T-cell (primary cell): Measurements from ENCODE around the gene SEPTIN14. TPM values are rescaled to one million over a fixed set of nuclear protein-coding genes. Genes with fewer than 3 reads are reported as not detected.
"Not testable (repeated sequence)": the region's sequence is repeated elsewhere in the genome, so short reads cannot be mapped to it uniquely, and the experiment has no call there.

Experiments used
- ATAC-seq, 4 experiments: fragments of 200-7000 bp in 3 of 4; fragments of 150-1000 bp in 1 of 4; cut with Tn5 transposase; replicated peaks in 1 of 4; 1 replicate in 3 of 4; 2 replicates in 1 of 4; pipeline ENCODE4 v1.10.0; 2021; ENCODE audit warnings: moderate library complexity in 3 of 4, mild to moderate bottlenecking in 2 of 4, moderate number of reproducible peaks in 1 of 4
- CTCF ChIA-PET, 2 donors: fragments of 300-600 bp; sonication (Branson Sonifier 250); formaldehyde crosslinking; loops; one replicate each; lab custom pipeline; 2022; ENCODE audit warnings: antibody characterized with exemption in 2 of 2; lab: Charles Lee
- POLR2A ChIA-PET, 2 donors: fragments of 300-600 bp; sonication (Branson Sonifier 250); formaldehyde crosslinking; loops; one replicate each; lab custom pipeline; 2022; ENCODE audit warnings: antibody characterized with exemption in 2 of 2; lab: Charles Lee
- DNase-seq, 35 experiments: peaks; one replicate each; pipeline versions ENCODE4 v3.0.0 to v3.0.0-alpha.2; 2013 to 2023
- H3K27ac ChIP-seq: one replicate; pipeline ENCODE4 v1.5.1; 2013; ENCODE audit warnings: low read length
- H3K27me3 ChIP-seq, 2 experiments: replicated peaks in 1 of 2; 1 replicate in 1 of 2; 2 replicates in 1 of 2; pipeline versions ENCODE4 v1.6.1 to v1.7.0; 2013; ENCODE audit warnings: low read length in 1 of 2, mixed read lengths in 1 of 2; ENCODE audit not compliant: control insufficient read depth in 2 of 2, insufficient read depth in 2 of 2; ENCODE audit errors: extremely low read depth in 1 of 2
- H3K36me3 ChIP-seq, 2 donors: 1 replicate in 1 of 2; 2 replicates in 1 of 2; pipeline versions ENCODE4 v1.6.1 to v1.7.0; 2013; ENCODE audit warnings: low read length in 1 of 2; ENCODE audit not compliant: control insufficient read depth in 2 of 2, insufficient read depth in 1 of 2; ENCODE audit errors: extremely low read depth in 1 of 2
- H3K4me1 ChIP-seq, 2 experiments: 1 replicate in 1 of 2; 2 replicates in 1 of 2; pipeline versions ENCODE4 v1.6.1 to v1.7.0; 2013; ENCODE audit warnings: low read length in 2 of 2, mixed read lengths in 1 of 2; ENCODE audit not compliant: insufficient read depth in 2 of 2, control insufficient read depth in 1 of 2; ENCODE audit errors: extremely low read depth in 1 of 2
- H3K4me3 ChIP-seq, 2 donors: 1 replicate in 1 of 2; 2 replicates in 1 of 2; pipeline versions ENCODE4 v1.5.1 to v1.7.0; 2013; ENCODE audit warnings: mild to moderate bottlenecking in 2 of 2, low read length in 1 of 2, moderate library complexity in 1 of 2; ENCODE audit not compliant: control insufficient read depth in 1 of 2; ENCODE audit errors: extremely low read depth in 1 of 2
- H3K9me3 ChIP-seq: 2 replicates; pipeline ENCODE4 v1.7.0; 2013
- H3K27ac Mint-ChIP-seq, 2 donors: one replicate each; pipeline ENCODE4 v1.8.0; 2020 to 2021; ENCODE audit warnings: mild to moderate bottlenecking in 2 of 2, mixed read lengths in 2 of 2
- H3K27me3 Mint-ChIP-seq, 2 donors: one replicate each; pipeline ENCODE4 v1.8.0; 2021 to 2022; ENCODE audit warnings: mixed read lengths in 2 of 2
- H3K36me3 Mint-ChIP-seq: one replicate; pipeline ENCODE4 v1.8.0; 2021; ENCODE audit warnings: mixed read lengths
- H3K4me1 Mint-ChIP-seq, 3 donors: one replicate each; pipeline ENCODE4 v1.8.0; 2020 to 2022; ENCODE audit warnings: mixed read lengths in 3 of 3, mild to moderate bottlenecking in 1 of 3
- H3K4me3 Mint-ChIP-seq, 3 donors: one replicate each; pipeline ENCODE4 v1.8.0; 2020 to 2022; ENCODE audit warnings: mild to moderate bottlenecking in 3 of 3, mixed read lengths in 3 of 3, moderate library complexity in 3 of 3
- H3K9me3 Mint-ChIP-seq, 3 donors: one replicate each; pipeline ENCODE4 v1.8.0; 2020 to 2022; ENCODE audit warnings: mixed read lengths in 3 of 3
- WGBS: methylation state at CpG from one replicate; pipeline ENCODE4 v1.1.5; 2013; ENCODE audit warnings: missing lambda C conversion rate; ENCODE audit not compliant: insufficient coverage; 5-methylcytosine and 5-hydroxymethylcytosine counted together
- total RNA-seq, 35 experiments: library from RNA in 6 of 35; stranded (reverse) in 6 of 35; fragments of 120-200 nt in 1 of 35; gene quantifications; one replicate each; pipeline versions ENCODE4 v1.2.1 to v1.2.4 and lab custom pipeline; 2013 to 2026

The SEPTIN14 gene
- total RNA-seq, 5 donors from 2014 or later (not counting 1 experiment from before 2014, with no cell fraction given): not detected

DNA sequence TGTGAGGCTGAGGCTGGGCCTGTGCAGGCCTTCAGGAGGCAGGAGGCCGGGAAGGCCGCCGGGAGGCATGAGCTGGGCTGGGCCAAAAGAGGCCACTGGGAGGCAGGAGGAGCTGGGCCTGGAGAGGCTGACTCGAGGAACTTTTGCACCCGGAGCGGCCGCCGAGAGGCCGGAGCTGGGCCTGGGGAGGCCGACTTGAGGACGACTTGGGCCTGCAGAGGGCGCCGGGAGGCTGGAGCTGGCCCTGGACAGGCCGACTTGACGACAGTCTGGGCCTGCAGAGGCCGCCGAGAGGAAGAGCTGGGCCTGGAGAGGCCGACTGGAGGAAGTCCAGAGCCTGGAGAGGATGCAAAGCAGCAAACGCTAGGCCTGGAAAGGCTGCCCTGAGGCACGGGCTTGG lies 117.8 kb downstream of the SEPTIN14 start:
- 99% methylated on average over 13 of the region's 20 CpGs for WGBS
- H3K4me1 ChIP-seq, H3K4me3 Mint-ChIP-seq, H3K4me1 Mint-ChIP-seq, H3K9me3 ChIP-seq, H3K27me3 ChIP-seq, CTCF ChIA-PET, H3K27ac Mint-ChIP-seq, POLR2A ChIA-PET, H3K27me3 Mint-ChIP-seq, H3K27ac ChIP-seq, DNase-seq, H3K9me3 Mint-ChIP-seq, H3K36me3 Mint-ChIP-seq, H3K4me3 ChIP-seq, H3K36me3 ChIP-seq, ATAC-seq: not testable (repeated sequence)

Other genes starting within 250 kb of the SEPTIN14 start
- gene ZNF713, start 24.7 kb upstream of the SEPTIN14 start, total RNA-seq: 1 to 10 TPM; 2.8 to 5.5 (median 4.1) TPM
- gene MRPS17, start 89.1 kb upstream of the SEPTIN14 start, total RNA-seq: 10 to 100 TPM in 4 of 5 donors, 1 to 10 TPM in 1; 7.8 to 12.2 (median 11.1) TPM
- gene NIPSNAP2, start 101.8 kb upstream of the SEPTIN14 start, total RNA-seq: 10 to 100 TPM; 24.1 to 38.6 (median 28.4) TPM
- 1 to 10 TPM; 1.9 to 8.3 (median 5.7) TPM for gene PSPH, start 188.7 kb upstream of the SEPTIN14 start, total RNA-seq
- gene CCT6A, start 189.0 kb upstream of the SEPTIN14 start, total RNA-seq: 10 to 100 TPM; 44.6 to 74.7 (median 70.3) TPM
- 100 to 1,000 TPM; 127 to 182 (median 174) TPM for gene SUMF2, start 201.5 kb upstream of the SEPTIN14 start, total RNA-seq
- 1 to 10 TPM; 2.6 to 5.5 (median 3.7) TPM for gene PHKG1, start 230.2 kb upstream of the SEPTIN14 start, total RNA-seq
- 100 to 1,000 TPM; 173 to 209 (median 189) TPM for gene CHCHD2, start 243.7 kb upstream of the SEPTIN14 start, total RNA-seq